ENCODE measurements around the gene BRD9. TPM values are rescaled to one million over a fixed set of nuclear protein-coding genes. Genes with fewer than 3 reads are reported as not detected.

The BRD9 gene
- total RNA-seq, 1 donor from 2014 or later, result 60.5 TPM

- Mint-ChIP-seq H3K9me3 (no peaks in the 10 kb centered on the region), H3K36me3 (peaks cover 31% of the 10 kb centered on the region), H3K4me3 (no peak overlapping the region), H3K27ac (no peak overlapping the region), H3K4me1 (no peaks in the 10 kb centered on the region), H3K27me3 (ENCODE audit: low read depth) (no peaks in the 10 kb centered on the region)
- TF ChIP-seq CTCF (IDR thresholded peaks at IDR 0.05; ENCODE audit: unreplicated experiment), result no peak
- no peak for DNase-seq (ENCODE audit: low spot score in 2 of 2, unreplicated experiment in 2 of 2)
Observed at GRCh38 chr5:876398-877365, 15.9 kb downstream of the BRD9 start.

- no peaks in the 10 kb centered on the region for H3K4me1 Mint-ChIP-seq
- no peak for DNase-seq (ENCODE audit: low spot score in 2 of 2, unreplicated experiment in 2 of 2)
- H3K9me3 Mint-ChIP-seq, result no peaks in the 10 kb centered on the region
- no peaks in the 10 kb centered on the region for H3K27me3 Mint-ChIP-seq (ENCODE audit: low read depth)
- no peak overlapping the region for H3K27ac Mint-ChIP-seq
- peaks cover 27% of the 10 kb centered on the region for H3K36me3 Mint-ChIP-seq
- no peak for TF ChIP-seq CTCF (IDR thresholded peaks at IDR 0.05; ENCODE audit: unreplicated experiment)
- no peak overlapping the region for H3K4me3 Mint-ChIP-seq
Observed at GRCh38 chr5:875931-876330, 16.7 kb downstream of the BRD9 start.

- no peaks in the 10 kb centered on the region for H3K4me1 Mint-ChIP-seq
- H3K27ac Mint-ChIP-seq, result peak overlapping the region; percentile 8
- H3K36me3 Mint-ChIP-seq, result peaks cover 43% of the 10 kb centered on the region
- DNase-seq (ENCODE audit: low spot score in 2 of 2, unreplicated experiment in 2 of 2), result no peak
- H3K9me3 Mint-ChIP-seq, result no peaks in the 10 kb centered on the region
- H3K27me3 Mint-ChIP-seq (ENCODE audit: low read depth), result no peaks in the 10 kb centered on the region
- H3K4me3 Mint-ChIP-seq, result no peak overlapping the region
- no peak for TF ChIP-seq CTCF (IDR thresholded peaks at IDR 0.05; ENCODE audit: unreplicated experiment)
Observed at GRCh38 chr5:873328-873727, 19.3 kb downstream of the BRD9 start.

GRCh38 chr5:872301-872700, 20.3 kb downstream of the BRD9 start:
- Mint-ChIP-seq H3K27me3 (ENCODE audit: low read depth) (no peaks in the 10 kb centered on the region), H3K4me1 (no peaks in the 10 kb centered on the region), H3K27ac (no peak overlapping the region), H3K9me3 (no peaks in the 10 kb centered on the region), H3K4me3 (no peak overlapping the region), H3K36me3 (peaks cover 48% of the 10 kb centered on the region)
- TF ChIP-seq CTCF (IDR thresholded peaks at IDR 0.05; ENCODE audit: unreplicated experiment), result no peak
- no peak for DNase-seq (ENCODE audit: low spot score in 2 of 2, unreplicated experiment in 2 of 2)

- DNase-seq (ENCODE audit: low spot score in 2 of 2, unreplicated experiment in 2 of 2), result no peak
- Mint-ChIP-seq H3K27ac (no peak overlapping the region), H3K4me1 (no peaks in the 10 kb centered on the region), H3K27me3 (ENCODE audit: low read depth) (no peaks in the 10 kb centered on the region), H3K9me3 (no peaks in the 10 kb centered on the region), H3K36me3 (peaks cover 50% of the 10 kb centered on the region), H3K4me3 (no peak overlapping the region)
- no peak for TF ChIP-seq CTCF (IDR thresholded peaks at IDR 0.05; ENCODE audit: unreplicated experiment)
Observed at GRCh38 chr5:871596-872298, 20.9 kb downstream of the BRD9 start.

Data from mesothelial cell of epicardium (in vitro differentiated cells).